ENCODE measurements around the gene DHX8. TPM values are rescaled to one million over a fixed set of nuclear protein-coding genes. Genes with fewer than 3 reads are reported as not detected.

Gene DHX8
- polyA plus RNA-seq, 1 donor (not counting 4 experiments of a cell fraction or from before 2014, with no cell fraction given): 30.1 TPM

GRCh38 chr17:43562679-43563599, 79.2 kb downstream of the DHX8 start:
- Histone ChIP-seq H3K9ac (ENCODE audit: control insufficient read depth, extremely low read depth, insufficient read depth, low read length) (no peak overlapping the region), H3K9me1 (ENCODE audit: control insufficient read depth, extremely low read depth, insufficient read depth, low read length) (no peaks in the 10 kb centered on the region), H2AFZ (ENCODE audit: control insufficient read depth, low read length) (peak overlapping the region; percentile 13), H3K27ac (ENCODE audit: control insufficient read depth, insufficient read depth, low read length) (no peak overlapping the region), H3K4me1 (ENCODE audit: control insufficient read depth, extremely low read depth, insufficient read depth, low read length) (peaks cover 17% of the 10 kb centered on the region), H3K27me3 (ENCODE audit: control insufficient read depth, extremely low read depth, insufficient read depth, low read length) (no peaks in the 10 kb centered on the region), H3K4me2 (ENCODE audit: control insufficient read depth, extremely low read depth, insufficient read depth, low read depth, low read length) (no peak overlapping the region), H3K4me3 (ENCODE audit: control insufficient read depth in 2 of 3, extremely low read depth in 1 of 3, insufficient read depth in 2 of 3, low read depth in 1 of 3, low read length in 3 of 3) (no peak overlapping the region), H3K9me3 (ENCODE audit: control insufficient read depth, low read depth, low read length) (no peaks in the 10 kb centered on the region), H3K79me2 (ENCODE audit: control insufficient read depth, insufficient read depth, low read length) (no peaks in the 10 kb centered on the region), H3K36me3 (ENCODE audit: control insufficient read depth in 2 of 2, extremely low read depth in 1 of 2, insufficient read depth in 2 of 2, low read length in 2 of 2) (no peaks in the 10 kb centered on the region), H4K20me1 (ENCODE audit: control insufficient read depth, extremely low read depth, insufficient read depth, low read length) (no peaks in the 10 kb centered on the region)
- dilution Hi-C loops (cut with MboI; ENCODE audit: extremely low pct_ligation_motif_present, low sequenced_read_pairs): no loop called here
- FAIRE-seq (no peak), DNase-seq (ENCODE audit: low read depth, low spot score) (no peak)
- TF ChIP-seq EZH2 (IDR thresholded peaks at IDR 0.05; ENCODE audit: low read length): no peak
- TF ChIP-seq, protein P1, sequence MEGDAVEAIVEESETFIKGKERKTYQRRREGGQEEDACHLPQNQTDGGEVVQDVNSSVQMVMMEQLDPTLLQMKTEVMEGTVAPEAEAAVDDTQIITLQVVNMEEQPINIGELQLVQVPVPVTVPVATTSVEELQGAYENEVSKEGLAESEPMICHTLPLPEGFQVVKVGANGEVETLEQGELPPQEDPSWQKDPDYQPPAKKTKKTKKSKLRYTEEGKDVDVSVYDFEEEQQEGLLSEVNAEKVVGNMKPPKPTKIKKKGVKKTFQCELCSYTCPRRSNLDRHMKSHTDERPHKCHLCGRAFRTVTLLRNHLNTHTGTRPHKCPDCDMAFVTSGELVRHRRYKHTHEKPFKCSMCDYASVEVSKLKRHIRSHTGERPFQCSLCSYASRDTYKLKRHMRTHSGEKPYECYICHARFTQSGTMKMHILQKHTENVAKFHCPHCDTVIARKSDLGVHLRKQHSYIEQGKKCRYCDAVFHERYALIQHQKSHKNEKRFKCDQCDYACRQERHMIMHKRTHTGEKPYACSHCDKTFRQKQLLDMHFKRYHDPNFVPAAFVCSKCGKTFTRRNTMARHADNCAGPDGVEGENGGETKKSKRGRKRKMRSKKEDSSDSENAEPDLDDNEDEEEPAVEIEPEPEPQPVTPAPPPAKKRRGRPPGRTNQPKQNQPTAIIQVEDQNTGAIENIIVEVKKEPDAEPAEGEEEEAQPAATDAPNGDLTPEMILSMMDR (optimal IDR thresholded peaks at IDR 0.05 in 1 of 3, IDR thresholded peaks at IDR 0.05 in 1 of 3, conservative IDR thresholded peaks at IDR 0.05 in 1 of 3; ENCODE audit: extremely low read depth in 1 of 3, insufficient read depth in 2 of 3, low read length in 3 of 3): no peak

DNA sequence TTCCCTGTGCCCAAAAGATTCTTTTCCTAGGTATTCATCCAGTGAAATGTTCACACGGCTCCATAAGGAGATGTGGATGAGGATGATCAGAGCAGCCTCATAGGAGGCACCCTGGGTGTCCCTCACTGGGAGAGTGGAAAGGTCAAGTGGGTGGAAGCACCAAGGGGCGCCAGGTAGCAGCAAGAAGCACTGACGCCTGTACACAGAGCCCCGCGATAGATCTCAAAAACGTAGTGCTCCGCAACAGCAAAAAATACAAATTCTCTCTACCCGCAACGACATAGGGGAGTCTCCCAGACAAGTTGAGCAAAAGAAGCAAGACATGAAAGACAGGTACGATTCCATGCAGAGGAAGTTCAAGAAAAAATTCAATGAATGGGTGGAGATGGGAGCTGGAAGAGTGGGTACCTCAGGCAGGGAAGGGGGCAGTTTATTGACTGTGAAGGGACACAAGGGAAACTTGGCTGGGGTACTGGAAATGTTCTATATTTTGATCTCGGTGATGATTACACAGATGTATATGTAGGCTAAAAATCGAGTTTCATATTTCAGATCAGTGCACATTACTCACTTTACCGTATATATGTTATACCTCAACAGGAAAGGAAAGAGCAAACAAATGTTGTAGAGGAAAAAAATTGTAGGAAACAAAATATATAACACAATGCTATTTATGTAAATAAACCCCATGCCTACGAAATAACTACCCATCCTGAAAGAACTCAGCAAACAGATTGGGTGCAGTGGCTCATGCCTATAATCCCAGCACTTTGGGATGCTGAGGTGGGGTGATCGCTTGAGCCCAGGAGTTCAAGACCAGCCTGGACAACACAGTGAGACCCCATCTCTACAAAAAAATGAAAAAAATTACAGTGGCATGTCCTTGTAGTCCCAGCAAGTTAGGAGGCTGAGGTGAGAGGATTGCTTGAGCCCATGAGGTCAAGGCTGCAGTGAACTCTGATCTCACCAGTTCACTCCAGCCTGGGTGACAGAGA, 80.1 kb downstream of the DHX8 start:
- Histone ChIP-seq H2AFZ (ENCODE audit: control insufficient read depth, low read length) (no peak overlapping the region), H3K9ac (ENCODE audit: control insufficient read depth, extremely low read depth, insufficient read depth, low read length) (no peak overlapping the region), H3K79me2 (ENCODE audit: control insufficient read depth, insufficient read depth, low read length) (no peaks in the 10 kb centered on the region), H3K27me3 (ENCODE audit: control insufficient read depth, extremely low read depth, insufficient read depth, low read length) (no peaks in the 10 kb centered on the region), H3K9me1 (ENCODE audit: control insufficient read depth, extremely low read depth, insufficient read depth, low read length) (no peaks in the 10 kb centered on the region), H3K27ac (ENCODE audit: control insufficient read depth, insufficient read depth, low read length) (no peak overlapping the region), H3K9me3 (ENCODE audit: control insufficient read depth, low read depth, low read length) (no peaks in the 10 kb centered on the region), H4K20me1 (ENCODE audit: control insufficient read depth, extremely low read depth, insufficient read depth, low read length) (no peaks in the 10 kb centered on the region), H3K4me2 (ENCODE audit: control insufficient read depth, extremely low read depth, insufficient read depth, low read depth, low read length) (no peak overlapping the region), H3K36me3 (ENCODE audit: control insufficient read depth in 2 of 2, extremely low read depth in 1 of 2, insufficient read depth in 2 of 2, low read length in 2 of 2) (no peaks in the 10 kb centered on the region), H3K4me1 (ENCODE audit: control insufficient read depth, extremely low read depth, insufficient read depth, low read length) (peaks cover 17% of the 10 kb centered on the region), H3K4me3 (ENCODE audit: control insufficient read depth in 2 of 3, extremely low read depth in 1 of 3, insufficient read depth in 2 of 3, low read depth in 1 of 3, low read length in 3 of 3) (no peak overlapping the region)
- TF ChIP-seq, protein P1 (optimal IDR thresholded peaks at IDR 0.05 in 1 of 3, IDR thresholded peaks at IDR 0.05 in 1 of 3, conservative IDR thresholded peaks at IDR 0.05 in 1 of 3; ENCODE audit: extremely low read depth in 1 of 3, insufficient read depth in 2 of 3, low read length in 3 of 3): no peak
- no peak for TF ChIP-seq EZH2 (IDR thresholded peaks at IDR 0.05; ENCODE audit: low read length)
- dilution Hi-C loops (cut with MboI; ENCODE audit: extremely low pct_ligation_motif_present, low sequenced_read_pairs): no loop called here
- DNase-seq (ENCODE audit: low read depth, low spot score): no peak
- FAIRE-seq: no peak
